Fibroblast of gingiva (primary cell): ENCODE data around the gene LASP1.
"Not testable (repeated sequence)": the region's sequence is repeated elsewhere in the genome, so short reads cannot be mapped to it uniquely, and the experiment has no call there.

Source experiments
- DNase-seq: peaks from one replicate; pipeline ENCODE4 v3.0.0-alpha.2; 2011; ENCODE audit warnings: low read depth

The LASP1 gene

GRCh38 chr17:38933962-38934361 is 64.1 kb downstream of the LASP1 start:
- DNase-seq = not testable (repeated sequence)

GRCh38 chr17:38939987-38940386 is 70.1 kb downstream of the LASP1 start:
- DNase-seq = no peak

- no peak for DNase-seq
These were observed 70.5 kb downstream of the LASP1 start for GRCh38 chr17:38940404-38940803.

DNA sequence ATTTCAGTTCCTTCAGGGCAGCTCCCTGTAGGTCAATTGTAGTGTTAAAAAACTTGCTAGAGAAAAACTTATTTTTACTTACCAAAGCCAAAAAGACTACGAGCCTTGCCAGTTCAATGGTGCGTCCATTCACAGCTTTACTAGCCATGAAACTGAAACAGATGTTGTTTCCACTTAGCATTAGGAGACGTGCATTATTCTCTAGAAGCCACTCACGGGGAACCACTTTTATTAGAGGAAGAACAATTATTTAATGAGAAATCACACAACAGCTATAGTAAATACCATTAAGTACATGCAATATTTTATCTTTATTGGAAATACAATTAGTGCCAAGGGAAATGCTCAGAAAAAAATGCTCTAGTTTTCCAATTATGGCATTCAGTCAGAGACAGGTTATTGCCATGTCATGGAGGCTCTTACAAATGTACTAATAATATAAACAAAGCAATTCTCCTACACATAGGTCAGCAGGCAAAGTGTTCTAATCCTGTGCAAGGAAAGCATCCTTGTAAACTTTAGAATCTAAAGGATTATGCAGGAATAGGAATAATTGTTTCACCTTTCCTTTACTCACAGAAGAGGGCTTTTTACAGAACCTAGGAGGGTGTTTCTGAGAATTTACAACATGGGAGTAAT is 73.0 kb downstream of the LASP1 start:
- DNase-seq = no peak

- DNase-seq = no peak
These were observed 73.7 kb downstream of the LASP1 start for GRCh38 chr17:38943607-38944006.

DNA sequence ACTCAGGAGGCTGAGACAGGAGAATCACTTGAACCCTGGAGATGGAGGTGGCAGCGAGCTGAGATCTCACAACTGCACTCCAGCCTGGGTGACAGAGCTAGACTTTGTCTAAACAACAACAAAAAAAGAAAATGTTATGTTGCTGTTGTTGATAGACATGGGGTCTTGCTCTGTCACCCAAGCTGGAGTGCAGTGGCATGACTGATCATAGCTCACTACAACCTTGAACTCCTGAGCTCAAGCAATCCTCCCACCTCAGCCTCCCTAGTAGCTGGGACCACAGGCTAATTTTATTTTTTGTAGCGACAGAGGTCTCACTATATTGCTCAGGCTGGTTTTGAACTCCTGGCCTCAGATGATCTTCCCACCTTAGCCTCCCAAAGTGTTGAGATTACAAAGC is 77.3 kb downstream of the LASP1 start:
- no peak for DNase-seq

- not testable (repeated sequence) for DNase-seq
These were observed 83.9 kb downstream of the LASP1 start for GRCh38 chr17:38953800-38954199.

- no peak for DNase-seq
These were observed 88.5 kb downstream of the LASP1 start for GRCh38 chr17:38958326-38958725.

DNA sequence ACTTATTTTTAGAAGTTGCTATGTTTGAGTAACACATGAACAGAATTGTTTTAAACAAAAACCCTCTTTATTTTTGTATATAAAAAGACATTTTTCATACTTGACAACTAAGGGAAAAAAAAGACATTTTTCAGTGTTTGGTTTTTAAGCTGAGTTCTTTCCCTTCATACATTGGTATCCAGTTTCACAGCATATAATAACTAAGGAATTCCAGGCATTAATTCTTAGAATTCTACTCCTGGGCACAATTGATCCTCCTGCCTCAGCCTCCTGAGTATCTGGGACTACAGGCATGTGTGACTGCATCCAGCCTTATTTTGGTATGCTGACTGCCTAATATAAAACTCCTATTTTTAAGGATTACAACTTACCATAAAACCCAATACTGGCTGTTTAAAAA is 88.9 kb downstream of the LASP1 start:
- DNase-seq = peak; percentile 48

DNA sequence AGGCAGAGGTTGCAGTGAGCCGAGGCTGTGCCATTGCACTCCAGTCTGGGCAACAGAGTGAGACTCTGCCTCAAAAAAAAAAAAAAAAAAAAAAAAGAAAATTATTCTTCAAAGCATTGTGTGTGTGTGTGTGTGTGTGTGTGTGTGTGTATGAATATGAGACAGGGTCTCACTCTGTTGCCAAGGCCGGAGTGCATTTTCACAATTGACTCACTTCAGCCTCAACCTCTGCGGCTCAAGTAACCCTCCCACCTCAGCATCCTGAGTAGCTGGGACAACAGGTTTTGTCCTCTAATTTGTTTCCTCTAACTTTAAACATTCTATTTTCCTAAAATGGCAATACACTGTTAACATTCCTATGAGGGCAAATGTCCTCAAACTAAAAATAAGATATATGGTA is 89.7 kb downstream of the LASP1 start:
- no peak for DNase-seq

- DNase-seq = no peak
These were observed 90.5 kb downstream of the LASP1 start for GRCh38 chr17:38960402-38960801.

GRCh38 chr17:38961413-38961812 is 91.6 kb downstream of the LASP1 start:
- DNase-seq = no peak

- peak; percentile 89 for DNase-seq
These were observed 97.5 kb downstream of the LASP1 start, which contains the start of gene FBXO47 for GRCh38 chr17:38967290-38967738. TSS of gene FBXO47 (minus strand) at chr17:38967403. CDS start at chr17:38963025, 4,378 bp downstream.

- DNase-seq = no peak
These were observed 99.4 kb downstream of the LASP1 start for GRCh38 chr17:38969281-38969680.

DNA sequence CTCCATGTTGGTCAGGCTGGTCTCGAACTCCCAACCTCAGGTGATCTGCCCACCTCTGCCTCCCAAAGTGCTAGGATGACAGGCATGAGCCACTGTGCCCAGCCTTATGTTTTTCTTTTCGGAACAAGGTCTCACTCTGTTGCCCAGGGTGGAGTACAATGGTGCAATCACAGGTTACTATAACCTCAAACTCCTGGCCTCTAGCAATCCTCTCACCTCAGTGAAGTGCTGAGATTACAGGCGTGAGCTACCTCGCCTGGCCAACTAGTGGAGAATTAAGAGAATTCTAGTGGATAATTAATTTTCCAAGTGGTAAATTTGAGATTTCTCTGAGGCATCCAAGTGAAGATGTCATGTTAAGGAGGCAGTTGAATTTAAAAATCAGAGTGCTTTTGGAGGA is 100.3 kb downstream of the LASP1 start:
- no peak for DNase-seq

DNA sequence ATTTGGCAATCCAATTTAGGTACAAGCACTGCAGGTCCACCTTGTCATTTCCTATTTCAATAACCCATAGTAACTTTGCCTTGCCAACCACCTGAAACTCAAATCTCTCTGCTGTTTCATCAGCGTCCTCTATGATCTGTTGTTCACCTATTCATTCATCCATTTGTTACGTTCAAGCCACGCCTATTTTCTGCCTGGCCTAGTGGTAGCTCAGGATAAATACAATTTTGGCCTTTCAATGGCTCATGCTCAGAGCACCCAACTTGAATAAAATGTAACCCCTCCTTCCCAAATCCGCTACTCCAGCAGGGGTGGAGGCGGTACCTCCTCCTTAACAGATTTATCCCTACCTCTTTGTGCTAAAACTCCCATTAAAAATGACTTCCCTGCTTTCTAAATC is 100.9 kb downstream of the LASP1 start:
- DNase-seq = no peak
